Right lobe of liver (tissue), 6 donors: ENCODE results near the gene RPEL1. TPM values are rescaled to one million over a fixed set of nuclear protein-coding genes. Genes with fewer than 3 reads are reported as not detected.

Experiments used
- ATAC-seq, 4 donors: fragments of 200-7000 bp; cut with Tn5 transposase; one replicate each; pipeline ENCODE4 v1.9.1; 2020; ENCODE audit warnings: mild to moderate bottlenecking in 4 of 4, moderate library complexity in 4 of 4
- DNase-seq, 3 donors: peaks; one replicate each; pipeline ENCODE4 v3.0.0-alpha.2; 2020
- H3K27ac ChIP-seq, 3 donors: fragments of 200-600 bp; one replicate each; pipeline ENCODE4 v1.8.0; 2022
- H3K27me3 ChIP-seq, 2 donors: fragments of 200-600 bp; one replicate each; pipeline ENCODE4 v1.8.0; 2022
- H3K36me3 ChIP-seq, 4 donors: fragments of 200-600 bp; sonication (generic) in 1 of 4; one replicate each; pipeline versions ENCODE4 v1.5.1 to v1.8.0; 2017 to 2022; ENCODE audit warnings: control low read depth in 1 of 4
- H3K4me1 ChIP-seq, 4 donors: fragments of 200-600 bp; sonication (generic) in 1 of 4; one replicate each; pipeline versions ENCODE4 v1.5.1 to v1.8.0; 2017 to 2022; ENCODE audit warnings: control low read depth in 1 of 4
- H3K4me3 ChIP-seq, 3 donors: fragments of 200-600 bp; one replicate each; pipeline ENCODE4 v1.8.0; 2022
- H3K9me3 ChIP-seq, 4 donors: fragments of 200-600 bp; sonication (generic) in 1 of 4; one replicate each; pipeline versions ENCODE4 v1.5.1 to v1.8.0; 2017 to 2022; ENCODE audit warnings: control low read depth in 1 of 4
- POLR2A ChIP-seq: fragments of 450-650 bp; IDR thresholded peaks from one replicate; pipeline ENCODE4 v1.6.1; 2017; ENCODE audit warnings: antibody characterized with exemption, mild to moderate bottlenecking
- WGBS: methylation state at CpG from one replicate; pipeline ENCODE4 v1.1.6; 2018; ENCODE audit warnings: low coverage, low lambda C conversion rate; ENCODE audit not compliant: insufficient coverage; ENCODE audit errors: missing lambda C conversion rate; 5-methylcytosine and 5-hydroxymethylcytosine counted together
- intact Hi-C, 2 donors: fragments of 100-400 bp; cut with DNase I; formaldehyde crosslinking; loops; one replicate each; pipeline versions ENCODE4 v1.11.2 to v1.14.1; 2022
- total RNA-seq, 6 experiments: library from RNA; depleted of rRNA in 2 of 6; stranded (reverse); fragments of >200 nt in 2 of 6; fragmentation: NEBNext Ultra II Directional in 3 of 6; extraction: Animal tissue kit (Norgen Biotek cat#: 25700) in 3 of 6; gene quantifications; one replicate each; pipeline versions ENCODE4 v1.1.0 to v1.2.4, GENCODE V29; 2016 to 2023
- TF ChIP-seq, protein P1 (sequence below), 4 donors: fragments of 200-600 bp in 3 of 4; fragments of 450-650 bp in 1 of 4; IDR thresholded peaks; one replicate each; pipeline versions ENCODE4 v1.5.1 to v1.8.0; 2016 to 2022; ENCODE audit warnings: antibody characterized with exemption in 4 of 4, mild to moderate bottlenecking in 2 of 4
- donor health status: DM: no; HTN: yes; CAD: no.
- donor health status: DM: no; HTN: no; CAD: no.
- donor health status: DM: no; HTN: no; CAD: no.
- donor health status: DM: no; HTN: yes; CAD: no.
- donor health status: DM: no; HTN: yes; CAD: no.

Gene RPEL1
- total RNA-seq, 6 experiments from 2014 or later: not detected

DNA sequence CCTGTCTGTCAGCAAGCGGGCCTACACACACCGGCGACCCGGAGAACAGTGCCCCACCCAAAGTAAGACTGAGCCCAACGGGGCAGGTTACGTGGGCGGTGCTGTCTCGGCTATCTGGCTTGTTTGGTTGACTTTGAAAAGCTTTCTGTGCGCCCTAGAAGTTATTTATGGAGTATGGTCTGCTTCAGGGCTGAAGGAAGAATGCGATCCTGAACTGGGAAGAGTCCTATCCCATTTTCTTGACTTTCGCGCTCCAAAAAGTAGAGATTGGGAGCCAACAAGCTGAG lies 32.8 kb downstream of the RPEL1 start:
- Histone ChIP-seq H3K9me3 (no peaks in the 10 kb centered on the region), H3K27me3 (peaks cover 0 to 11% of the 10 kb centered on the region in 2 donors), H3K4me1 (peaks cover 0 to 6% (median 0%) of the 10 kb centered on the region in 4 donors), H3K27ac (no peak overlapping the region), H3K36me3 (no peaks in the 10 kb centered on the region), H3K4me3 (no peak overlapping the region)
- WGBS: 20% methylated on average over 11 of the region's 12 CpGs
- ATAC-seq: no peak
- DNase-seq: no peak
- TF ChIP-seq POLR2A: no peak
- TF ChIP-seq, protein P1, sequence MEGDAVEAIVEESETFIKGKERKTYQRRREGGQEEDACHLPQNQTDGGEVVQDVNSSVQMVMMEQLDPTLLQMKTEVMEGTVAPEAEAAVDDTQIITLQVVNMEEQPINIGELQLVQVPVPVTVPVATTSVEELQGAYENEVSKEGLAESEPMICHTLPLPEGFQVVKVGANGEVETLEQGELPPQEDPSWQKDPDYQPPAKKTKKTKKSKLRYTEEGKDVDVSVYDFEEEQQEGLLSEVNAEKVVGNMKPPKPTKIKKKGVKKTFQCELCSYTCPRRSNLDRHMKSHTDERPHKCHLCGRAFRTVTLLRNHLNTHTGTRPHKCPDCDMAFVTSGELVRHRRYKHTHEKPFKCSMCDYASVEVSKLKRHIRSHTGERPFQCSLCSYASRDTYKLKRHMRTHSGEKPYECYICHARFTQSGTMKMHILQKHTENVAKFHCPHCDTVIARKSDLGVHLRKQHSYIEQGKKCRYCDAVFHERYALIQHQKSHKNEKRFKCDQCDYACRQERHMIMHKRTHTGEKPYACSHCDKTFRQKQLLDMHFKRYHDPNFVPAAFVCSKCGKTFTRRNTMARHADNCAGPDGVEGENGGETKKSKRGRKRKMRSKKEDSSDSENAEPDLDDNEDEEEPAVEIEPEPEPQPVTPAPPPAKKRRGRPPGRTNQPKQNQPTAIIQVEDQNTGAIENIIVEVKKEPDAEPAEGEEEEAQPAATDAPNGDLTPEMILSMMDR (IDR thresholded peaks at IDR 0.05): no peak
- intact Hi-C loops: no loop called here

DNA sequence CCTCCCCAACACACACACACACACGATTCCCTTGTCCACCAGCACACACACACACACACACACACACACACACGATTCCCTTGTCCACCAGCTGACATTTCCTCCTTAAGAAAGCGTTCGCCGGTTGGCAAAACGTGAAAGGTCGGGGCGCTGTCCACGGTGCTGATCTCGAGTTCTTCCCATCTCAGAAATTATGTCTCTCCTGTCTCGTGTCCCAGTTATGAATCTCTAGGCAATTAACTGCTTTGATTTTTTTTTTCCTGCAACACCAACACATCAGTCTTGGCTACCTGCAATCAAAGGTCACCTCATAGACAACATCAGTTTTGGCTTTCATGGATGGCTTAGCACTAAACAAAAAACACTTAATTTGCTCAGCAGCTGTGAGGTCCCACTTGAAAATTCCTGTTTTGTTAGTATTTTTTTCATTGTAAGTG lies 33.2 kb downstream of the RPEL1 start:
- Histone ChIP-seq H3K4me1 (peaks cover 0 to 6% (median 0%) of the 10 kb centered on the region in 4 donors), H3K4me3 (no peak overlapping the region), H3K27ac (no peak overlapping the region), H3K36me3 (no peaks in the 10 kb centered on the region), H3K9me3 (no peaks in the 10 kb centered on the region), H3K27me3 (peaks cover 0 to 11% of the 10 kb centered on the region in 2 donors)
- intact Hi-C loops: no loop called here
- peak in 1 of 3 donors; percentile 30 for DNase-seq
- peak in 1 of 4 donors; percentile 30 for ATAC-seq
- TF ChIP-seq POLR2A: no peak
- TF ChIP-seq, protein P1 (IDR thresholded peaks at IDR 0.05): no peak
- 2% methylated on average over 11 of the region's 11 CpGs for WGBS

DNA sequence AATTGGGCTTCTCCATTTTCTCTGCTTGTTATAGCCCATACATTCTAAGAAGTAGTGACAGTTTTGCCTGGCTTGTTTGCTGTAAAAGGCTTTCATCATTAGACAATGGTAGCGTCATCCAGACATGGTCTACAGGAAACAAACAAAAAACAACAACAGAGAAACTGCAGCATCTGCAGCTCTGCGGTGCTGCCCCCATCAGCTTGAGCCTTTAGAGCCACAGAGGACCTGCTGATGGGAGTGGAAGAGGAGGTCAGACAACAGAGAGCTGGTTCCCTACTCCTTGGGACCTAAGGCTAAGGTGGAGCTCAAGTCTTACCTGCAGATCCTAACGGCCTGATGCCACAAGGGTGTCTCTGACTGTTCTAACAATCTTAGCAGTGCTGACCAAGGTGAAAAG lies 34.3 kb downstream of the RPEL1 start:
- peaks cover 0 to 6% (median 0%) of the 10 kb centered on the region in 4 donors for H3K4me1 ChIP-seq
- ATAC-seq (no peak), DNase-seq (no peak)
- H3K27ac ChIP-seq: no peak overlapping the region
- TF ChIP-seq, protein P1 (IDR thresholded peaks at IDR 0.05): no peak
- TF ChIP-seq POLR2A: no peak
- no peaks in the 10 kb centered on the region for H3K9me3 ChIP-seq
- WGBS: 51% methylated on average over 2 of the region's 3 CpGs
- H3K27me3 ChIP-seq: peaks cover 0 to 11% of the 10 kb centered on the region in 2 donors
- intact Hi-C loops: no loop called here
- no peak overlapping the region for H3K4me3 ChIP-seq
- H3K36me3 ChIP-seq: no peaks in the 10 kb centered on the region

- no peak for DNase-seq
- Histone ChIP-seq H3K36me3 (no peaks in the 10 kb centered on the region), H3K9me3 (no peaks in the 10 kb centered on the region), H3K27ac (no peak overlapping the region), H3K4me3 (no peak overlapping the region), H3K27me3 (peaks cover 0 to 11% of the 10 kb centered on the region in 2 donors), H3K4me1 (peaks cover 0 to 6% (median 0%) of the 10 kb centered on the region in 4 donors)
- intact Hi-C loops: no loop called here
- ATAC-seq: no peak
- WGBS: 52% methylated on average over 2 of the region's 2 CpGs
- TF ChIP-seq, protein P1 (IDR thresholded peaks at IDR 0.05): no peak
- TF ChIP-seq POLR2A: no peak
These were observed 34.8 kb downstream of the RPEL1 start for GRCh38 chr10:103280506-103280905.

DNA sequence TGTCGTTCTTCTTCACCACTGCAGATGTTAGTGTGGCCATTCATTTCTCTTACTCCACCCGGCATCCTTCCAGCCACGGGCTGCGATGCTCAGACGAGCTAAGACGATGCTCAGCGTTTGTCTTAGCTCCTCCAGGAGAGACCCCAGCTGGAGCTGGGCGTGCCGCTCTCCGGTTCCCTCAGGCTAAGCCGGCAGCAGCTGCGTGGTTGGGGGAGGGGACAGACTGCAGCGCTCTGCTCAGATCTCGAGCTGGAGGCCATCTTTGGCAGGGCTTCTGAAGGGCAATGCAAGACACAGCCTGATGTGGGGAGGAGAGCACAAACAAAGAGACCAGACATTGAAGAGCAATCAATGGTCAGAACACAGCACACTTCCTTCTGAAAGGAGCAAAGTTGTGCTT lies 36.1 kb downstream of the RPEL1 start:
- Histone ChIP-seq H3K36me3 (no peaks in the 10 kb centered on the region), H3K4me1 (peaks cover 0 to 6% (median 0%) of the 10 kb centered on the region in 4 donors), H3K27ac (no peak overlapping the region), H3K9me3 (no peaks in the 10 kb centered on the region), H3K4me3 (no peak overlapping the region), H3K27me3 (peaks cover 0 to 11% of the 10 kb centered on the region in 2 donors)
- ATAC-seq (peak in 1 of 4 donors; percentile 12), DNase-seq (no peak)
- TF ChIP-seq, protein P1 (IDR thresholded peaks at IDR 0.05): no peak
- no peak for TF ChIP-seq POLR2A
- WGBS: 3% methylated on average over 13 of the region's 14 CpGs
- intact Hi-C loops: no loop called here
